Femur (tissue), 1 donor: ENCODE measurements around the gene NPAS2.

Experiments
- DNase-seq: peaks from one replicate; pipeline ENCODE4 v3.0.0-alpha.2; 2017

Gene NPAS2

DNA sequence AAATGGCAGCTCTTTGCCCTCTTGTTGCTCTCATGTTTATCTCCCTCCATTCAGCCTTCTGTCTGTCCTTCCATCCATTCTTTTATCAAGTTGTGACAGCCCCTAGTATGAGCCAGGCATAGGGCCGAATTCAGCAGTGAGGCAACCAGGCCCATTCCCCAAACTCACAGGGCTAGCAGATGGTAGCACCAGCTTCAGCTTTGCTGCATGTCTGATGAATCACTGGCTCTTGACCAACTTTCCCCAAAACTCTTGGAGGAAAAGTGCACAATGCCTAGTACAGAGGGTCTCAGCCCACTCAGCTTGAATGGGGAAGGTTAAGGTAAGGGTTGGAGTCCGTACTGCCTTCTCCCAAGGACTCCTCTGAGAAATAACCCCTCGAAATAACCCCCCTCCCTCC lies 35.7 kb downstream of the NPAS2 start:
- DNase-seq: no peak

DNA sequence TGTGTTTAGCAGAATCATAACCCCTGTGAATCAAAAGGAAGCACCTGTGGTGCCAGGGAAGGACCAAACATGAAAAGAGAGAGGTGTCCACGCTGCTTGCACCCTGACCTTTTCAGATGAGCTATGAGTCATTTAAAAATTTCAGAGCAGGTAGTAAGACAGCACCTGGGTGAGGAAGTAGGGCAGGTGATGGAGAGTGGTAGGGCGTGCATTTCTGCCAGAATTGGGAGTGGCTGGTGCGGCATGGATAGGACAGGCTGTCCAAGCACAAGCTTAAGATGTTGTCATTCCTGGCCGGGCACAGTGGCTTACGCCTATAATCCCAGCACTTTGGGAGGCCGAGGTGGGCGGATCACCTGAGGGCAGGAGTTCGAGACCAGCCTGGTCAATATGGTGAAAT lies 36.8 kb downstream of the NPAS2 start:
- no peak for DNase-seq

- DNase-seq: no peak
Measured at GRCh38 chr2:100857341-100857740, 37.4 kb downstream of the NPAS2 start.

DNA sequence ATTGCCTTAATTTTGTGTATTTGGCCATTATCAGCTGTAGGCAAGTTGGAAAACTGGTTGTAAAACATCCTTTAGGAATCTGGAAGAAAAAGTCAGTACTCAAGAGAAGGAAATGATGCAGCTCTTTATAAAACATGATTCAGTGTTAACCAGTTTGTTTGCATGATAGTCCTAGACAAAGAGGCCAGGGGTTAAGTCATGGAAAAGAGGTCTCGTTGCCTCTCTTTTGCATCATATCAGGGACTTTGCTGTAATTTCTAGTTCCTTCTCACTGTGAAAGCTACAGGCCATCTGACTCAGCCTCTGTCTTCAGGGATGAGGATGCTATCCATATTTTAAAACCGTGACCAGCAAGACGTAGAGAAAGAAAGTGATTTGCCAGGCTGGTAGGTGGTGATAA lies 38.0 kb downstream of the NPAS2 start:
- DNase-seq: no peak

DNA sequence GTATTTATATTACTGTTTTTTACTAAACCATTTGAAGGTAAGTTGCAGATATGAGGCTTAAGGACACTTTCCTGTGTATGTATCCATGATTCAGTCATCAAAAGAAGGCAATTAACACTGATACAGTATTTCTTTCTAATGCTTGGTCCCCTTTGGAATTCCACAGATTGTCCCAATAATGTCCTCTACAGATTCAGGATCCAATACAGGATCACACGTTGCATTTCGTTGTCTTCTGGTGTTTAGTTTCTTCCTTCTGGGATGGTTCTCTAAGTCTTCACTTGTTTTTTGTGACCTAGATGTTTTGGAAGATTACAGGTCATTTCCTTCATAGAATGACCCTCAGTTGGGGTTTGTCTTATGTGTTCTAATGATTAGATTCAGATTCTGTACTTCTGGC lies 40.0 kb downstream of the NPAS2 start:
- DNase-seq: no peak

GRCh38 chr2:100861340-100861739 lies 41.4 kb downstream of the NPAS2 start:
- no peak for DNase-seq

DNA sequence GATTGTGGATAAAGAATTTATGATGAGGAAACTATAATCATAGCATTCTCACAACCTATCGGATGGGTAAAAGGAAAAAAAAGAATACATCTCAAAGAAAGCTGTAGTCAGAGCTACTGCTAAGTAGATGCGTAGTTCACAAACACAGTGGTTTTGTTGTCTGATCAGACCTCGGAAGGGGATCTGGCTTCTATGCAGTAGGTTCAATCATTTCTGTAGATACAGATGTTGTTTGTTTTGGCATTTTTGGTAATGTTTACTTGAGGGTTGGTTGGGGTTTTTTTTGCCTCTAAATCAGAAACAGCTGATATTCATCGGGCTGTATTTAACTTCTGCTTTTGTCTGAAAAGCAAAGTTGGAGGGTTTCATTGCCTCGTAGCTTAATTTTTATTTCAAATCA lies 42.1 kb downstream of the NPAS2 start:
- DNase-seq: no peak

DNA sequence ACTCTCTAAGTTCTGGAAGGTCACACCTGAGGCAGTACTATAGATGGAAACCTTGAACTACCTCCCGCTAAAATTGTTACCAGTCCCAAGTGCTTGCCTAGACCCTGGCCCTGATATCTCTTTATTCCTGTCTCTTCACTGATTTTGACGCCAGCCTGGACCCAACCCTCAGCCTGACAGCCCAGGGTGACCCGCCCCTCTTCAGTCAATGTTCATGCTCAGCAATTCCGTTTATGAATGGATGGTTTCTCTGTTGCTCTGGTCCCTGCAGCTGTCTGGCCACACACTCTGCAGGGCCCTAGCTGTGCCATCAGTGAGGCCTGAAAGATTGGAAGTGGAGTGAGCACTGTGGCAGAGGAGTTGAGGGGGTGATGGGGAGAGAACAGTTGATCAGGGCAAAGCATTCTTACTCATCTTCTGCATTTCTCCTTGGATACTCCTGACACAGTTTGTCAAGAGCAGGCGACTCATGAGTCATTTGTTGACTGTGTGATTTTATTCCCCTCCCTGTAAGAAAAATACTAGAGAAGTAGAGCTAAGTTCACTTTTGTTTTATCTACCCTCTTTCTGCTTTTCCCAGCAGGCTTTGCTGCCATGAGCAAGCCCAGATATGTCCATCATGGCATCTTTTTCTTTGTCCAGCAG lies 46.0 kb downstream of the NPAS2 start:
- no peak for DNase-seq

- DNase-seq: no peak
Measured at GRCh38 chr2:100868083-100868482, 48.1 kb downstream of the NPAS2 start.

- DNase-seq: no peak
Measured at GRCh38 chr2:100869120-100869519, 49.2 kb downstream of the NPAS2 start.

DNA sequence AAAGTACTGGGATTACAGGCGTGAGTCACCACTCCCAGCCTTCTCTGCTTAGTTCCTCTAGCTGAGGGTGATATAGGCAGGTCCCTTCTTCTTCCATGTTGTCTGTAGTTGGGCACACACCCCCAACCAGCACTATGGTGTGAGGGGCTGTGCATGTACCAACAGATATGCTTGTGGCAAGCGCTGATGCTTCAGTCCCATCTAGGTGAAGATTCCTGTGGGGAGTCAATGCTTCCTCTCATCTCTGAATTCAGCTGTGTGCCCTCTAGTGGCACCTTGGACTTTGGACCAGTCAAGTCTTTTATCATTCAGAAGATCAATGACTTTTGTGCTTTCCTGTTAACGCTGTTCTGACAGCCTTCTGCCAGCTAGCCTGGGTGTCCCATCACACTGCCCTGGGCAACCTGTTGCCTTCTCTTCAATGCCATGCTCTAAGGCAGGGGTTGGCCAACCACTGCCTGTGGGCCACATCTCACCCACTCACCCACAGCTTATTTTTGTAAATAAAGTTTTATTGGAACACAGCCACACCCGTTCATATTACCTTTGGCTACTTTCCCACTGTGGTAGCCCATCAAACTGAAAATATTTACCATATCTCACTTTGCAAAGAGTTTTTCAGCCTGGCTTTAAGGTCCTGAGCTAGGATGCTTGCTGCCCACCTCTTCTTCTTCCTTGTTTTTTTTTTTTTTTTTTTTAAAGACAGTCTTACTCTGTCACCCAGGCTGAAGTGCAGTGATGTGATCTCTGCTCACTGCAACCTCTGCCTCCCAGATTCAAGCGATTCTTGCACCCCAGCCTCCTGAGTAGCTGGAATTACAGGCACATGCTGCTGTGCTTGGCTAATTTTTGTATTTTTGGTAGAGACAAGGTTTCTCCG lies 51.0 kb downstream of the NPAS2 start:
- DNase-seq: no peak

- no peak for DNase-seq
Measured at GRCh38 chr2:100875516-100876230, 55.7 kb downstream of the NPAS2 start.

DNA sequence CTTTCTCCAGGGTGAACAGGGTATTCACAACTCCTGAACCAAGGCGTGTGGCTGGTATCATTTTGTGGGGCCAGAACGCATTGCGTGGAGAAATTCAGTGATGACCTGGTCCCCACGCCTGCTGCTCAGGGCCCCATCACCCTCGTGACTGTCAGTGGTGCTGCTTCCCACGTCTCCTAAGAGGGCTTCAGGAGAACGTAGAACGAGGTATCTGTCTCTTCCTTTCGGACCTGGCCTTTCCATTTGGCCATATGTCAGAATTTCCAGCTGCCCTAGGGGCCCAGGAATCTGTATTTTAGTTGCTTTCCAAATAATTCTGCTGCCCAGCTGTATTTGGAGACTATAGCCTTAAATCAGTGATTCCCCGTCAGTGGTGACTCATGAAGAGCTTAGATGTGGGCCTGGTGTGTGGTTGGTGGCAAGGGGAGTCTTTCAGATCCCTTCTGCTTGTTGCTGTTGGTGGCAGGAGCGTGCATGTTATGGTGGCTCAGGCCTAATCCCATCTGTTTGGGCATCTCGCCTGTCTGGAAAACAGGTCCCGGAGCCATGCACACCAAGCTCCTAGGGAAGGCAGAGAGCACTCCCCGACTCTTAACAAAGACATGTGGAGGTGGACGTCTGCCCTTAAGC lies 56.4 kb downstream of the NPAS2 start:
- no peak for DNase-seq

DNA sequence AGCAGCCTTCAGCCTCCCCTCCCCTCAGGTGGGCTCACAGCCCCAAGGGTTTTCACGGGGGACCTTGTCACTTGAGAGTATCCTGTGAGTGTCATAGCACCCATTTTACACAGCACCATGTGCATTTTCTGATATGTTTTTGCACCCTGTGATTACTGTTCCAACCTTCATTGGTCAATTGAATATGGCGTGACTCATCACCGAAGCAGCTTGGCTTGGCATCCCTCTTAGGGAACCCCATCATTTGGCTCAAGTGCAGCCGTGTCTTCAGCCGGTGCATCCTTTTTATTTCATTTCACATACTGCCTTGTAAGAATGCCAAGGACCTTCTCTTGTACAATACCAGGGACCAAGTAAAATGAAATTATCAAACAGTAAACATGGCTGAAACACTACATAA lies 57.6 kb downstream of the NPAS2 start:
- no peak for DNase-seq

DNA sequence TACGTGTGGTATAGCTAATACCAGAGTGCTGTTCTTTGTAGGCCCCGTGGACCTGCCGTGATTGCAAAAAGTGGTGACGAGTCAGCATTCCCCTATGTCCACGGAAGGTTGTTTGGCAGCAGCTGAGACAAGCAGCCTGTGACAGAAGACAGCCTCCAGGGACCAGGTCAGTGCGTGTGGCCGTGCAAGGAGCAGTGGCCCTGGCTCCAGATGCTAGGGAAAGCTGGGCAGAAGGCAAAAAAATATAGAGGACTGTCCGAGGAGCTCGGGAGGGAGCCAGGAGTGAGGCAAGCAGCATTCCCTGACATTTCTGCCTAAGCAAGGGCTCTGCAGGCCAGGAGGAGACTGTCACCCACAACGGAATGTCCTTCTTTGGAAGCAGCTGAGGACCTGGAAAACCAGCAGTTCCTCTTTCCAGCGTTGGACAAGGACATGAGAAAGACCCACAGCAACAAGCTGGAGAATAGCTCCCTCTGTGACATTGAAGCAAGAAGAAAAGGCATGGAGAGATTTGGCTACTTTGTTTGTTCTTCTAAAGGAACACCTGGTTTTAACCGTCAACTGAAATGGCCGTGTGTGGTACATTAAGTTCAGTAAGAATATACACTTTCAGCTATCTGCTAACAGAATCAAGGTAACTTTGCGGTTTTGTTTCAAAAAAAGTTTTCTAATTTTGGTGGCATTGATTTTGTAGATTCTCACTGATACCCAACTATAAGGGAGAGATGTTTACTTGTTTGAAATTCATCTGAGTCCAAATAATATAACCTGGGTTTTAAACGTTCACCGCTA lies 58.3 kb downstream of the NPAS2 start:
- no peak for DNase-seq

- DNase-seq: no peak
Measured at GRCh38 chr2:100879296-100879695, 59.4 kb downstream of the NPAS2 start.

GRCh38 chr2:100880036-100880435 lies 60.1 kb downstream of the NPAS2 start:
- DNase-seq: no peak

GRCh38 chr2:100880730-100881129 lies 60.8 kb downstream of the NPAS2 start:
- no peak for DNase-seq

DNA sequence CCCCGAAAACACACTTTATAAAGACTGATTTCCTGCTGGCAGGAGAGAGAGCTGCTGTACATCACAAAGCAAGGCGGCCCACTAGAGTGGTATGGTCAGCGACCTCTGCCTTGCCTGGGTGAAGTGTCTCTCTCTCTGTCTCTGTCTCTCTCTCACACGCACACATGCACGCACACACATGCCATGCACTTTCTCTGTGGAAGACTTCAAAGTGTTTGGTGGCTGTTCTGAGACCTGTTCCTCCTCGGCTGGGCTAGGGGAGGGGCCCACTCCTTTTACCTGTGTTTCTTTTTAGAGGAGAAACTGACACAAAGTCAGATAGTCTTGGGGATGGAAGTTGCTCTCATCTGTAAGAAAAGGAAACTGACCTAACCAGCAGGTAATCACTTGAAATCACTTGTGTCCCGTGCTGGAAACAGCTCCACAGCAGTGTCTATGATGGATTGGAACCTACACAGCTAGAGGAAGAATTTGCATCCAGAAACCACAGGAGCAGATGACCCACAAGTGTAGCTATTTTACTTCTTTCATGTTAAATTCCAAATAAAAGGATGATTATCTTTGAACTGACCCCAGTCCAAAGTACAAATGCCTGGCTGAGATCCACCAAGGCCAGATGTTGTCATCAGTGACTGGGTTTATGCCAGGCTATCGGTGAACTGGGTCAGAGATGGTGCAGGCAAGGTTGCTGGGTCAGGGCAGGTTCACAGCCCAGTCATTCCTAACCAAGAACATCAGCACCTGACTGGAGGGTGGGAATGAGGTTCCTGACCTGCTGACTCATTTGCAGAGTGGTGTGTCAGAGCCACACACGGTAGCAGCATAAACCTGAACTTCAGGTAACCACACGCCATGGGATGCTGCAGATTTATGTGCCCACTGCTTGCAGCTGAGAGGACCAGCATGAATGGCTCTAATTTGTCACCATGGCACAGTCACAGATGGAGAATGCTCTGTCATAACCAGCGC lies 63.0 kb downstream of the NPAS2 start:
- DNase-seq: no peak

DNA sequence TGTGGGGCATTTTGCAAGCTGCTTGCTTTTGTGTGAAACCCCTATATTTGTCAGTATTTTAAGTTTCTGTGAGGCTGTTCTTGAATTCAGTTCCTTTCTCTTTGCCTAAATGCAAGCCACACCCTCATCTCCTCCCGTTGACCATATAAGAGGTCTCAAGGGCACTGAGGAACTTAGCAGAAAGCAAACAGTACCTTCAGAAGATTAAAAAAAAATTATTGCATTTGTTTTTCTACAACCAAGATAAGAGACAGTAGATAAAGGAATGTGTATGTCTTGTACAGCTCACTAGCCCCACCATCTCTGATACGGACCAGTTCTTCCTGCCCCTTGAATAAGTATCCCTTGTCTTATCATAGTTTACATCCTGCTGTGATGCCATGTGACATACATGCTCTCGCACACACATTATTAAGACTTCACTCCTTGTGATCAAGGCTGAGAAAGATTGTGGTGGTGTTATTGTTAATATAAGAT lies 64.2 kb downstream of the NPAS2 start:
- no peak for DNase-seq

GRCh38 chr2:100886085-100886484 lies 66.1 kb downstream of the NPAS2 start:
- no peak for DNase-seq
